HL-60/S4 treated with retinoic acid at 250 ng/mL for 4 days and 3 days (cell line): Measurements from ENCODE around the gene TMEM117.

Experiments
- in situ Hi-C: fragments of 300-500 bp; cut with MboI; formaldehyde crosslinking; loops from 2 replicates; pipeline ENCODE4 v1.7.0; 2022; ENCODE audit warnings: low sequenced_read_pairs

The TMEM117 gene

DNA sequence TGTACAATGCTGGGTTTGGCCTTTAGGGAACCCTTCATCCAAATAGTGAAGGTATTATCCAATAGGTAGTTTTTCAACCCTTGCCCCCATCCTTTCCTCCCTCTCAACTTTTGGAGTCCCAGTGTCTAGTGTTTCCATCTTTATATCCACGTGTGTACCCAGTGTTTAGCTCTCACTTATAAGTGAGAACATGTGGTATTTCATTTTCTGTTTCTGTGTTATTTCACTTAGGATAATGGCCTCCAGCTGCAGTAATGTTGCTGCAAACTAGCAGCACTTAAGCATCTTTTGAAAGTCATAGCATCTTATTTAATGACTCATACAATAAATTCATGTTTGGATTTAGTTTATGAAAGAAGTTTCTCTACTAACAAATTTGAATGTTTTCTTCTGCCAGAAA, 597.8 kb downstream of the TMEM117 start:
- in situ Hi-C loops = no loop called here

DNA sequence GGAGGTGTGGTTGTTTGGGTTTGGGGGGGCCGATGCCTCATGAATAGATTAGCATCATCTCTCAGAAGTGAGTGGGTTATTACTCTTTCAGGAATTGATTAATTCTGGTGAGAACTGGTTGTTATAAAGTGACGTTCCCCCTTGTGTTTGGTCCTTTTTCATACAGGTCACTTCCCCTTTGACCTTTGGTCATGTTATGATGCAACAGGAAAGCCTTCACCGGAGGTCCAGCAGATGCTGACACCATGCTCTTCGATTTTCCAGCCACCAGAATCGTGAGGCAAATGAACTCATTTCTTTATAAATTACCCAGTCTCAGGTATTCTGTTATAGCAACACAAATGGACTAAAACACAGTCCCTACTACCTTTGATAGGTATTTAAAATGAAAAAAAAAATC, 600.9 kb downstream of the TMEM117 start:
- in situ Hi-C loops = no loop called here
